SK-N-SH (cell line): ENCODE data around the gene STRA8. TPM values are rescaled to one million over a fixed set of nuclear protein-coding genes. Genes with fewer than 3 reads are reported as not detected.

Experiments used
- CTCF ChIA-PET: fragments of 300-600, 350-600 bp; formaldehyde crosslinking; extraction: SDS; loops from one replicate; lab custom pipeline; 2021; lab: Yijun Ruan, JAX
- POLR2A ChIA-PET: fragments of 350-600 bp; sonication (Branson Sonifier 250); formaldehyde crosslinking; extraction: SDS; loops from one replicate; lab custom pipeline; 2020; ENCODE audit warnings: antibody characterized with exemption, inconsistent platforms; lab: Yijun Ruan, JAX
- DNase-seq: peaks from one replicate; pipeline ENCODE4 v3.0.0; 2012
- H2AFZ ChIP-seq: fragments of 200-600 bp; sonication (generic); 2 replicates; pipeline ENCODE4 v1.8.1; 2016; ENCODE audit warnings: antibody characterized with exemption, mild to moderate bottlenecking, low read depth
- H3F3A ChIP-seq: fragments of 200-600 bp; sonication (generic); replicated peaks from 2 replicates; pipeline ENCODE3; 2016; ENCODE audit warnings: antibody characterized with exemption, mild to moderate bottlenecking; ENCODE audit not compliant: insufficient read depth
- H3K27ac ChIP-seq, 2 experiments: fragments of 200-500 bp in 1 of 2; fragments of 200-600 bp in 1 of 2; sonication (Bioruptor generic) in 1 of 2; sonication (generic), shearing (Covaris generic) in 1 of 2; 2 replicates each; pipeline versions ENCODE4 v1.5.1 to v1.6.1; 2014 to 2016; ENCODE audit warnings: low read depth in 2 of 2, inconsistent platforms in 1 of 2, low read length in 1 of 2, mild to moderate bottlenecking in 1 of 2, mixed read lengths in 1 of 2
- H3K27me3 ChIP-seq: fragments of 200-600 bp; sonication (generic), shearing (Covaris generic); 2 replicates; pipeline ENCODE4 v1.6.1; 2016; ENCODE audit warnings: mixed run types; ENCODE audit not compliant: insufficient read depth
- H3K36me3 ChIP-seq, 2 experiments: fragments of 200-500 bp in 1 of 2; fragments of 200-600 bp in 1 of 2; sonication (Bioruptor generic) in 1 of 2; sonication (generic) in 1 of 2; replicated peaks in 1 of 2; 2 replicates each; pipeline versions ENCODE3 to v1.5.1; 2014 to 2016; ENCODE audit warnings: low read length in 1 of 2, mild to moderate bottlenecking in 1 of 2; ENCODE audit not compliant: insufficient read depth in 2 of 2, control insufficient read depth in 1 of 2
- H3K4me1 ChIP-seq, 2 experiments: fragments of 200-500 bp in 1 of 2; fragments of 200-600 bp in 1 of 2; sonication (Bioruptor generic) in 1 of 2; sonication (generic), shearing (Covaris generic) in 1 of 2; 2 replicates each; pipeline versions ENCODE4 v1.5.1 to v1.6.1; 2014 to 2016; ENCODE audit warnings: low read depth in 1 of 2, low read length in 1 of 2, mixed run types in 1 of 2; ENCODE audit not compliant: insufficient read depth in 2 of 2, control insufficient read depth in 1 of 2
- H3K4me2 ChIP-seq: fragments of 200-600 bp; sonication (generic), shearing (Covaris generic); 2 replicates; pipeline ENCODE4 v1.6.1; 2017; ENCODE audit warnings: mixed run types
- H3K4me3 ChIP-seq, 2 experiments: fragments of 200-500 bp in 1 of 2; fragments of 200-600 bp in 1 of 2; sonication (Bioruptor generic) in 1 of 2; sonication (generic), shearing (Covaris generic) in 1 of 2; 2 replicates each; pipeline versions ENCODE4 v1.5.1 to v1.8.1; 2014 to 2016; ENCODE audit warnings: low read depth in 2 of 2, inconsistent platforms in 1 of 2, low read length in 1 of 2, mild to moderate bottlenecking in 1 of 2, mixed read lengths in 1 of 2, moderate library complexity in 1 of 2
- H3K79me2 ChIP-seq: fragments of 200-600 bp; sonication (generic); 2 replicates; pipeline ENCODE4 v1.8.1; 2017; ENCODE audit warnings: mild to moderate bottlenecking; ENCODE audit not compliant: insufficient read depth
- H3K9ac ChIP-seq: fragments of 200-600 bp; sonication (generic); 2 replicates; pipeline ENCODE4 v1.6.1; 2017; ENCODE audit warnings: mixed run types
- H3K9me2 ChIP-seq: fragments of 200-600 bp; sonication (generic); 2 replicates; pipeline ENCODE4 v1.6.1; 2017; ENCODE audit warnings: mixed run types
- H3K9me3 ChIP-seq: fragments of 200-600 bp; sonication (generic); 2 replicates; pipeline ENCODE4 v1.6.1; 2017; ENCODE audit warnings: mixed run types, mild to moderate bottlenecking, moderate library complexity
- H4K20me1 ChIP-seq: fragments of 200-600 bp; sonication (generic); 2 replicates; pipeline ENCODE4 v1.6.1; 2017; ENCODE audit warnings: mild to moderate bottlenecking, mixed run types; ENCODE audit not compliant: insufficient read depth
- CHD2 ChIP-seq: fragments of 150-350 bp; IDR thresholded peaks from 2 replicates; pipeline ENCODE4 v1.6.1; 2018; ENCODE audit warnings: low read length; ENCODE audit not compliant: partially characterized antibody
- FOSL2 ChIP-seq: IDR thresholded peaks from 2 replicates; pipeline ENCODE4 v1.4.0; 2012; ENCODE audit warnings: low read depth, mild to moderate bottlenecking, moderate library complexity, borderline replicate concordance
- IRF3 ChIP-seq: fragments of 150-350 bp; IDR thresholded peaks from 2 replicates; pipeline ENCODE4 v1.6.1; 2016; ENCODE audit warnings: mild to moderate bottlenecking, low read depth, low read length
- JUND ChIP-seq: IDR thresholded peaks from 2 replicates; pipeline ENCODE4 v1.4.0; 2012
- MAX ChIP-seq: IDR thresholded peaks from 2 replicates; pipeline ENCODE4 v1.4.0; 2012; ENCODE audit warnings: low read depth
- MEF2A ChIP-seq: IDR thresholded peaks from 2 replicates; pipeline ENCODE4 v1.4.0; 2012; ENCODE audit warnings: low read depth, borderline replicate concordance
- POLR2AphosphoS5 ChIP-seq: IDR thresholded peaks from 2 replicates; pipeline ENCODE4 v1.6.1; 2012; ENCODE audit warnings: low read depth, low read length
- REST ChIP-seq: IDR thresholded peaks from 2 replicates; pipeline ENCODE4 v1.6.1; 2012; ENCODE audit warnings: mild to moderate bottlenecking, low read depth, low read length, moderate library complexity
- RFX5 ChIP-seq: IDR thresholded peaks from 2 replicates; pipeline ENCODE4 v1.6.1; 2012; ENCODE audit warnings: mild to moderate bottlenecking, improper control_type of control experiment, low read length
- SMC3 ChIP-seq: IDR thresholded peaks from 2 replicates; pipeline ENCODE4 v1.6.1; 2012; ENCODE audit warnings: low read depth, low read length, improper control_type of control experiment
- TAF1 ChIP-seq: IDR thresholded peaks from 2 replicates; pipeline ENCODE4 v1.6.1; 2012; ENCODE audit warnings: low read depth, mild to moderate bottlenecking, low read length, moderate library complexity, borderline replicate concordance
- TEAD4 ChIP-seq: IDR thresholded peaks from 2 replicates; pipeline ENCODE4 v1.4.0; 2012; ENCODE audit warnings: mild to moderate bottlenecking, borderline replicate concordance; ENCODE audit not compliant: insufficient read depth
- USF1 ChIP-seq: IDR thresholded peaks from 2 replicates; pipeline ENCODE4 v1.4.0; 2012; ENCODE audit warnings: low read depth, borderline replicate concordance
- WGBS: methylation state at CpG from one replicate; pipeline ENCODE4 v1.1.6; 2017; ENCODE audit warnings: low lambda C conversion rate; 5-methylcytosine and 5-hydroxymethylcytosine counted together
- polyA plus RNA-seq, 3 experiments: library from polyadenylated mRNA; depleted of rRNA; stranded (reverse); fragments of >200 nt; gene quantifications; 2 replicates each; pipeline ENCODE4 v1.2.3, GENCODE V29; 2012

Gene STRA8
- polyA plus RNA-seq, 1 of the 3 experiments (the other 2 are of a cell fraction) = not detected

GRCh38 chr7:135285547-135286233 lies 52.1 kb downstream of the STRA8 start:
- H3K9me2 ChIP-seq = no peaks in the 10 kb centered on the region

GRCh38 chr7:135286876-135287275 lies 53.2 kb downstream of the STRA8 start:
- CTCF ChIA-PET = interaction anchor here (0.8 to 18.9 kb wide), 6 partner anchors 8 to 358 kb away, joined by 3 to 737 read pairs (median 5); no protein-coding TSS in a partner anchor
- H4K20me1 ChIP-seq = no peaks in the 10 kb centered on the region
- TF ChIP-seq CHD2 (no peak), TAF1 (no peak), SMC3 (no peak), JUND (no peak), IRF3 (no peak), USF1 (no peak), MEF2A (no peak)

More at GRCh38 chr7:135285547-135286233, 52.1 kb downstream of the STRA8 start:
- no peaks in the 10 kb centered on the region for H3K9me3 ChIP-seq
- H3K9ac ChIP-seq = no peak overlapping the region
- H3K4me1 ChIP-seq = no peaks in the 10 kb centered on the region
- H3K27ac ChIP-seq = no peak overlapping the region
- no peaks in the 10 kb centered on the region for H4K20me1 ChIP-seq
- no peaks in the 10 kb centered on the region for H3K27me3 ChIP-seq
- 51% methylated on average over 5 of the region's 5 CpGs for WGBS
- no peak overlapping the region for H3K4me2 ChIP-seq
- no peak overlapping the region for H3K4me3 ChIP-seq
- no peak for TF ChIP-seq FOSL2
- no peak for TF ChIP-seq MAX
- TF ChIP-seq TEAD4 = no peak
- TF ChIP-seq RFX5 = no peak
- no peak for TF ChIP-seq SMC3
- no peak for TF ChIP-seq CHD2
- TF ChIP-seq POLR2AphosphoS5 = no peak
- no peak for TF ChIP-seq REST
- no peak overlapping the region for H2AFZ ChIP-seq
- H3F3A ChIP-seq = no peaks in the 10 kb centered on the region
- DNase-seq = no peak
- no peaks in the 10 kb centered on the region for H3K79me2 ChIP-seq
- POLR2A ChIA-PET = interaction anchor here (0.5 kb wide), 1 partner anchor 236 kb away, joined by 5 read pairs; no protein-coding TSS in a partner anchor
- H3K36me3 ChIP-seq = no peaks in the 10 kb centered on the region
- CTCF ChIA-PET = interaction anchor here (1.1 to 18.9 kb wide), 5 partner anchors 11 to 360 kb away, joined by 3 to 737 read pairs (median 4); no protein-coding TSS in a partner anchor

More at GRCh38 chr7:135286876-135287275, 53.2 kb downstream of the STRA8 start:
- Histone ChIP-seq H3K4me1 (peaks cover 0 to 4% of the 10 kb centered on the region in 2 experiments; a peak in 1 of 4 replicates), H3K27me3 (no peaks in the 10 kb centered on the region), H3K4me2 (no peak overlapping the region), H3K9me2 (no peaks in the 10 kb centered on the region), H3F3A (no peaks in the 10 kb centered on the region), H3K36me3 (no peaks in the 10 kb centered on the region), H3K27ac (no peak overlapping the region), H3K9me3 (no peaks in the 10 kb centered on the region), H3K4me3 (no peak overlapping the region), H3K9ac (no peak overlapping the region), H3K79me2 (no peaks in the 10 kb centered on the region), H2AFZ (no peak overlapping the region)
- POLR2A ChIA-PET = no interaction called here
- DNase-seq = no peak
- 75% methylated on average over 3 of the region's 4 CpGs for WGBS
